HL-60 (cell line): ENCODE data around the gene CFAP74.

ENCODE experiments used
- DNase-seq, 2 experiments: peaks; one replicate each; pipeline ENCODE4 v3.0.0-alpha.2; 2010 to 2020; ENCODE audit warnings: low read depth in 1 of 2, low spot score in 1 of 2
- H3K27ac ChIP-seq: fragments of 250-450 bp; sonication (Bioruptor Pico); replicated peaks from 2 replicates; pipeline ENCODE4 v1.5.1; 2020; ENCODE audit warnings: mild to moderate bottlenecking, moderate library complexity
- H3K27me3 ChIP-seq: fragments of 250-450 bp; sonication (Bioruptor Pico); 2 replicates; pipeline ENCODE4 v1.5.1; 2021; ENCODE audit warnings: mild to moderate bottlenecking, moderate library complexity; ENCODE audit not compliant: insufficient read depth, poor library complexity, severe bottlenecking
- H3K4me3 ChIP-seq: replicated peaks from 2 replicates; pipeline ENCODE4 v1.5.1; 2011; ENCODE audit warnings: mild to moderate bottlenecking, control low read depth, low read length; ENCODE audit not compliant: insufficient read depth
- GABPA ChIP-seq: IDR thresholded peaks from 2 replicates; pipeline ENCODE4 v1.6.1; 2012; ENCODE audit warnings: low read depth
- POLR2AphosphoS5 ChIP-seq: IDR thresholded peaks from 2 replicates; pipeline ENCODE4 v1.6.1; 2012; ENCODE audit warnings: low read depth
- SPI1 ChIP-seq: IDR thresholded peaks from 2 replicates; pipeline ENCODE4 v1.6.1; 2012; ENCODE audit warnings: low read depth, mild to moderate bottlenecking, borderline replicate concordance
- TF ChIP-seq, protein P1 (sequence below): IDR thresholded peaks from 2 replicates; pipeline ENCODE4 v1.6.1; 2012; ENCODE audit warnings: low read depth; ENCODE audit not compliant: insufficient replicate concordance
- TF ChIP-seq, protein P2 (sequence below): IDR thresholded peaks from one replicate; pipeline ENCODE4 v1.5.1; 2011; ENCODE audit warnings: low read length, control low read depth, inconsistent platforms; ENCODE audit not compliant: insufficient read depth

Gene CFAP74

DNA sequence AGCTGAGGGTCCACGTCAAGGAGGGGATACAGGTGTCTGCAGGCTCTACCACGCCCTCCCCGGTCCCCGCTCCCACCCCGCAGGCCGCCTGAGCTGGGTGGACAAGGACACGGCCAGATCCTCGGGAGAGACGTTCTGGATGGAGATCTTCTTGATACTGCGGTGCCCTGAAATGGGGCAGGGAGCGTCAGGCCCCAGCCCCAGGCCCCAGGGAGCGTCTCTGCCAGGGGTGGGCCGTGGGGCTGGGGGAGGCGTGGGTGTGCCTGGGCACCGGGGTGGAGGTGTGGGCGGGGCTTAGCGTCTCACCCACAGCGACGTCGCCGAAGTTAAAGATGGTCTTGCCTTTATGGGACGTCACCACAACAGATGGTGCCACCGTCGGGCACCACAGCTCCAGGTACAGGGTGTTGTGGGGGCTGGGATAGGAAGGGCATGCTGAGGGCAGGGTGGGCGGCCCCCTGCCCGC is 77.2 kb downstream of the CFAP74 start:
- no peak overlapping the region for H3K27ac ChIP-seq
- no peak for DNase-seq
- H3K4me3 ChIP-seq = no peak overlapping the region
- no peak for TF ChIP-seq GABPA
- TF ChIP-seq SPI1 = no peak
- TF ChIP-seq, protein P1, sequence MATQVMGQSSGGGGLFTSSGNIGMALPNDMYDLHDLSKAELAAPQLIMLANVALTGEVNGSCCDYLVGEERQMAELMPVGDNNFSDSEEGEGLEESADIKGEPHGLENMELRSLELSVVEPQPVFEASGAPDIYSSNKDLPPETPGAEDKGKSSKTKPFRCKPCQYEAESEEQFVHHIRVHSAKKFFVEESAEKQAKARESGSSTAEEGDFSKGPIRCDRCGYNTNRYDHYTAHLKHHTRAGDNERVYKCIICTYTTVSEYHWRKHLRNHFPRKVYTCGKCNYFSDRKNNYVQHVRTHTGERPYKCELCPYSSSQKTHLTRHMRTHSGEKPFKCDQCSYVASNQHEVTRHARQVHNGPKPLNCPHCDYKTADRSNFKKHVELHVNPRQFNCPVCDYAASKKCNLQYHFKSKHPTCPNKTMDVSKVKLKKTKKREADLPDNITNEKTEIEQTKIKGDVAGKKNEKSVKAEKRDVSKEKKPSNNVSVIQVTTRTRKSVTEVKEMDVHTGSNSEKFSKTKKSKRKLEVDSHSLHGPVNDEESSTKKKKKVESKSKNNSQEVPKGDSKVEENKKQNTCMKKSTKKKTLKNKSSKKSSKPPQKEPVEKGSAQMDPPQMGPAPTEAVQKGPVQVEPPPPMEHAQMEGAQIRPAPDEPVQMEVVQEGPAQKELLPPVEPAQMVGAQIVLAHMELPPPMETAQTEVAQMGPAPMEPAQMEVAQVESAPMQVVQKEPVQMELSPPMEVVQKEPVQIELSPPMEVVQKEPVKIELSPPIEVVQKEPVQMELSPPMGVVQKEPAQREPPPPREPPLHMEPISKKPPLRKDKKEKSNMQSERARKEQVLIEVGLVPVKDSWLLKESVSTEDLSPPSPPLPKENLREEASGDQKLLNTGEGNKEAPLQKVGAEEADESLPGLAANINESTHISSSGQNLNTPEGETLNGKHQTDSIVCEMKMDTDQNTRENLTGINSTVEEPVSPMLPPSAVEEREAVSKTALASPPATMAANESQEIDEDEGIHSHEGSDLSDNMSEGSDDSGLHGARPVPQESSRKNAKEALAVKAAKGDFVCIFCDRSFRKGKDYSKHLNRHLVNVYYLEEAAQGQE = no peak
- TF ChIP-seq, protein P2, sequence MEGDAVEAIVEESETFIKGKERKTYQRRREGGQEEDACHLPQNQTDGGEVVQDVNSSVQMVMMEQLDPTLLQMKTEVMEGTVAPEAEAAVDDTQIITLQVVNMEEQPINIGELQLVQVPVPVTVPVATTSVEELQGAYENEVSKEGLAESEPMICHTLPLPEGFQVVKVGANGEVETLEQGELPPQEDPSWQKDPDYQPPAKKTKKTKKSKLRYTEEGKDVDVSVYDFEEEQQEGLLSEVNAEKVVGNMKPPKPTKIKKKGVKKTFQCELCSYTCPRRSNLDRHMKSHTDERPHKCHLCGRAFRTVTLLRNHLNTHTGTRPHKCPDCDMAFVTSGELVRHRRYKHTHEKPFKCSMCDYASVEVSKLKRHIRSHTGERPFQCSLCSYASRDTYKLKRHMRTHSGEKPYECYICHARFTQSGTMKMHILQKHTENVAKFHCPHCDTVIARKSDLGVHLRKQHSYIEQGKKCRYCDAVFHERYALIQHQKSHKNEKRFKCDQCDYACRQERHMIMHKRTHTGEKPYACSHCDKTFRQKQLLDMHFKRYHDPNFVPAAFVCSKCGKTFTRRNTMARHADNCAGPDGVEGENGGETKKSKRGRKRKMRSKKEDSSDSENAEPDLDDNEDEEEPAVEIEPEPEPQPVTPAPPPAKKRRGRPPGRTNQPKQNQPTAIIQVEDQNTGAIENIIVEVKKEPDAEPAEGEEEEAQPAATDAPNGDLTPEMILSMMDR = no peak
- TF ChIP-seq POLR2AphosphoS5 = no peak
- H3K27me3 ChIP-seq = peaks cover 7% of the 10 kb centered on the region

DNA sequence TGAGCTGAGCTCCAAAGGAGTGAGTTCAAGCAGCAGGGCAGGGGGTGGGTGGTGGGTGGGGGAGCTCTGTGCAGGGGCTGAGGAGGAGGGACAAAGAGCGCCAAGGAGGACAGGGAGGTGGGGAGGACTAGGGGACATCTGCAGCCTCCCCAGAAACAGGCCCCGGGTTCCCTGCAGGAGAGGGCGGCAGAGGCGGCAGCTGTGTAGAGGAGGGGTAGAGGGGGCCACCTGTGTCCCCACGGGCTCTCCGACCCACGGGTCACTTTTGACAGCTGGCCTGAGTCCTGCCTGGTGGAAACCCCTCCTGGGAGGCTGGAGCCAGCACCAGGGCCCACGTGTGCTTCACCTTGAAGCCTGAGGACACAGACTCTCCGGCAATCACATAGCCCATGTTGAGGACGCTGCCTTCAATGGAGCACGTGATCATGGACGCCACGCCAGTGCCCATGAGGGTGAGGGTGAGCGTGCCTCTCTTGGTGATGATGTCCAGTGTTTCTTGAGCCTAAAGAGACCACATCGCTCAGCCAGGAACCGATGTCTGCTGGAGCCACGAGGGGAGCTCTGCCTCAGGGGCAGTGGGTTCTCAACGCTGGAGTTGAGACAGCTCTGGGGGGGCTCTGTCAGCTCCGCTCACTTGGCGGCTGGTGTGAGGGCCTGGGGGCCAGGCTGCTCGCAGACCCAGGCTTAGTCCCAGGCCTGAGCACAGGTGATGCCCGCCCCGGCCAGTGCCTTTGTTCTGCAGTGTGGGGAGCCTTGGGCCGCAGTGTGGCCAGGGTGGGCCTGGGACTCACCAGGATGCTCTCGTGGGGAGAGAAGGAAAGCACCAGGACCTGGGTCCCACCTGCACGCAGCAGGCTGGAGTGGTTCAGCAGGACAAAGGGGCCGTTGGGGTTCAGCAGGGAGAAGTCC is 77.9 kb downstream of the CFAP74 start:
- Histone ChIP-seq H3K27ac (no peak overlapping the region), H3K4me3 (no peak overlapping the region), H3K27me3 (peaks cover 7% of the 10 kb centered on the region)
- DNase-seq = no peak
- TF ChIP-seq GABPA (no peak), SPI1 (no peak), POLR2AphosphoS5 (no peak)
- TF ChIP-seq, protein P1 = no peak
- TF ChIP-seq, protein P2 = no peak

DNA sequence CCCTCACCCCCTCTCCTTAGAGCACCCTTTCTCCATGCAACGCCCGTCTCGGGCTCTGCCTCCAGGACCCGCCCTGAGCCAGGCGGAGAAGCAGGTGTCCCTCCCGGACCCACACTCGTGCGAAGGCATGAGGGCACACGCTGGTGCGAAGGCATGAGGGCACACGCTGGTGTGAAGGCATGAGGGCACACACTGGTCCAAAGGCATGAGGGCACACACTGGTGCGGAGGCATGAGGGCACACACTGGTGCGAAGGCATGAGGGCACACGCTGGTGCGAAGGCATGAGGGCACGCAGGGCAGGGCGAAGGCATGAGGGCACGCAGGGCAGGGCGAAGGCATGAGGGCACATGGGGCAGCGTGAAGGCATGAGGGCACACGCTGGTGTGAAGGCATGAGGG is 78.7 kb downstream of the CFAP74 start:
- H3K4me3 ChIP-seq = no peak overlapping the region
- H3K27ac ChIP-seq = no peak overlapping the region
- DNase-seq = no peak
- TF ChIP-seq POLR2AphosphoS5 (no peak), GABPA (no peak), SPI1 (no peak)
- TF ChIP-seq, protein P1 = no peak
- TF ChIP-seq, protein P2 = no peak
- H3K27me3 ChIP-seq = peaks cover 7% of the 10 kb centered on the region
